Left ventricle myocardium inferior (tissue), 1 donor: ENCODE measurements around the gene RAB40C. TPM values are rescaled to one million over a fixed set of nuclear protein-coding genes. Genes with fewer than 3 reads are reported as not detected.

Source experiments
- DNase-seq: peaks from one replicate; pipeline ENCODE4 v3.0.0-alpha.2; 2020
- H3K27ac ChIP-seq: fragments of 200-600 bp; replicated peaks from 2 replicates; pipeline ENCODE4 v1.8.0; 2021
- H3K27me3 ChIP-seq: fragments of 200-600 bp; 2 replicates; pipeline ENCODE4 v1.8.0; 2021; ENCODE audit warnings: low read depth
- H3K36me3 ChIP-seq: fragments of 200-600 bp; 2 replicates; pipeline ENCODE4 v1.8.0; 2021
- H3K4me1 ChIP-seq: fragments of 200-600 bp; 2 replicates; pipeline ENCODE4 v1.8.0; 2021
- H3K4me3 ChIP-seq: fragments of 200-600 bp; 2 replicates; pipeline ENCODE4 v1.8.0; 2021; ENCODE audit warnings: mild to moderate bottlenecking, moderate library complexity
- H3K9me3 ChIP-seq: fragments of 200-600 bp; replicated peaks from 2 replicates; pipeline ENCODE4 v1.8.0; 2021
- intact Hi-C: fragments of 100-400 bp; cut with micrococcal nuclease; formaldehyde crosslinking; loops from one replicate; pipeline ENCODE4 v1.11.0; 2022
- total RNA-seq: library from RNA; stranded (reverse); fragmentation: NEBNext Ultra II Directional; extraction: Animal tissue kit (Norgen Biotek cat#: 25700); gene quantifications from one replicate; pipeline ENCODE4 v1.2.1, GENCODE V29; 2021
- TF ChIP-seq, protein P1 (sequence below): fragments of 200-600 bp; IDR thresholded peaks from 2 replicates; pipeline ENCODE4 v1.8.0; 2021; ENCODE audit warnings: antibody characterized with exemption, mild to moderate bottlenecking, borderline replicate concordance
- donor health status: DM: no; HTN: yes; CAD: no; lungs with severe emphysema.

RAB40C gene
- total RNA-seq, 1 donor from 2014 or later = 10.3 TPM

DNA sequence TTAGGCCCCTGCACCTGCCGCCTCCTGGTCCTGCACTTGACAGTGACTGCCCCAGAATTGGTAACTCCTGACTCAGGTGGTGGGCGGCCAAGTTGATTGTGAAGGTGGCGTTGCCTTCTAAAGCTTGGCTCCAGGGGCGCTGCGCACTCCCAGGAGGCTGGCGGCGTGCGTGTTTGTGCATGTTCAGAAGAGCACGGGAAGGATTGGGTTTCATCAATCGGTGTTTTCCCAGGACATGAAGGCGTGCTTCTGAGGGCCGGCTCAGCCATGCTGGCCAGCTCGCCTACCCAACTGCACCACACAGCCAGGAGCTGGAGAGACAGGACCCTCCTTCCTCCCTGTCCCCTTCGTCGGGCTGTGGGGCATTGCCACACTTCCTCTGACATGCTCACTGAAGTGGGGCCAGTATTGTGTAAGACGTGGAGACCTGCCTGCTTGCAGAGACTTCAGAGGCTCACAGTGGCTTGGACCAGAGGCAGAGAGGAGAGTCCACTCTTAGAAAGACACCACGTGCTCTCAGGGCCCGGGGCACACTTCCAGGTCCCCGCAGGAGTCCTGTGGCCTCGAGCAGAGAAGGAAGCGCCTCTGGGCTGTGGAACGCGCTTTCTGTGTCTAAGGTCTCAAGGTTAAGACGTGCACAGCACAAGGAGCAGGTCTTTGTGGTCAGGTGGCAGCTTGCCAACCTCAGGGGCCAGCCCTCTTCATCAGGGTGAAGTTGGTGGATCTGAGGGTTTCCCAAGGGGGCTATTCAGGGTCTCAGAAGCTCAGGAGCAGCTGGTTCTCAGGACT lies 2.8 kb downstream of the RAB40C start:
- no peaks in the 10 kb centered on the region for H3K9me3 ChIP-seq
- H3K27ac ChIP-seq = no peak overlapping the region
- peaks cover 53% of the 10 kb centered on the region for H3K4me1 ChIP-seq
- H3K4me3 ChIP-seq = no peak overlapping the region
- TF ChIP-seq, protein P1, sequence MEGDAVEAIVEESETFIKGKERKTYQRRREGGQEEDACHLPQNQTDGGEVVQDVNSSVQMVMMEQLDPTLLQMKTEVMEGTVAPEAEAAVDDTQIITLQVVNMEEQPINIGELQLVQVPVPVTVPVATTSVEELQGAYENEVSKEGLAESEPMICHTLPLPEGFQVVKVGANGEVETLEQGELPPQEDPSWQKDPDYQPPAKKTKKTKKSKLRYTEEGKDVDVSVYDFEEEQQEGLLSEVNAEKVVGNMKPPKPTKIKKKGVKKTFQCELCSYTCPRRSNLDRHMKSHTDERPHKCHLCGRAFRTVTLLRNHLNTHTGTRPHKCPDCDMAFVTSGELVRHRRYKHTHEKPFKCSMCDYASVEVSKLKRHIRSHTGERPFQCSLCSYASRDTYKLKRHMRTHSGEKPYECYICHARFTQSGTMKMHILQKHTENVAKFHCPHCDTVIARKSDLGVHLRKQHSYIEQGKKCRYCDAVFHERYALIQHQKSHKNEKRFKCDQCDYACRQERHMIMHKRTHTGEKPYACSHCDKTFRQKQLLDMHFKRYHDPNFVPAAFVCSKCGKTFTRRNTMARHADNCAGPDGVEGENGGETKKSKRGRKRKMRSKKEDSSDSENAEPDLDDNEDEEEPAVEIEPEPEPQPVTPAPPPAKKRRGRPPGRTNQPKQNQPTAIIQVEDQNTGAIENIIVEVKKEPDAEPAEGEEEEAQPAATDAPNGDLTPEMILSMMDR = no peak
- peaks cover 8% of the 10 kb centered on the region for H3K36me3 ChIP-seq
- intact Hi-C loops = no loop called here
- H3K27me3 ChIP-seq = no peaks in the 10 kb centered on the region
- no peak for DNase-seq

DNA sequence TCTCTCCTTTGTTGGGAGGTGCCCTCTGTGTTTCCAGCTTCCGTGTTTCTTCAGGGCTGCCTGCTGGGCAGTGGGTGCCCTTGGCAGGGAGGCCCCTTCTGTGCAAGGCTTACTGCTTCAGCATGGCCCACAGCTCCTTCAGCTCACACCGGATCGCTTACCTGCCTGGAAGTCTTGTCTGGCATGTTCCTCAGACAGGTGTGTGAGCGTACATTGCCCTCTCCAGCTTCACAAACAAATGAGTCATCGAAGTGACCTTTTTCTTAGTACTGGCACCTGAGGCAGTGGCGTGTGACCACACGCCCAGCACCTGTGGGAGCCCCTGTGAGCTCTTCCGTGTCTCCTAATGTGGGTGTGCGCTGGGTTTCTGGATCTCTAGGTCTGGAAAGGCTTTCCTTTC lies 3.5 kb downstream of the RAB40C start:
- no peak overlapping the region for H3K27ac ChIP-seq
- H3K9me3 ChIP-seq = no peaks in the 10 kb centered on the region
- H3K27me3 ChIP-seq = no peaks in the 10 kb centered on the region
- TF ChIP-seq, protein P1 = no peak
- intact Hi-C loops = no loop called here
- DNase-seq = no peak
- H3K4me3 ChIP-seq = no peak overlapping the region
- peaks cover 46% of the 10 kb centered on the region for H3K4me1 ChIP-seq
- peaks cover 8% of the 10 kb centered on the region for H3K36me3 ChIP-seq

DNA sequence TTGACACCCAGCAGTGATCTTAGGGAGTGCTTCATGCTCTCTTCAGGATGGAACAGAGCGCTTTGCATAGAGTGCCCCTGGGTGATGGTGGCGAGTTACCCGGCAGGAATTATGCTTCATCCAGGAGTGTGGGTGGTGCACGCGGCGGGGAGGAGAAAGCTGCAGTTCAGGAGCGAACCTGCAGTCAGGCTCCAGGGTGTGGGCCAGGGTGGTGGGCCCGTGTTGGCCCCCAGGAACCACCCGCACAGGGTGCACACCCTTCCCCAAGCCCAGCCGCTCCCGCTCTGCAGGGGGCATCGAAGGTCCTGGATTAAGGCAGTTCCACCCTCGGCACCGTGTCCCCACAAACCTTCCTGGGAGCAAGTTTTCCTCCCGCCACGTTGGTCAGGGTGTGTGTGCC lies 3.9 kb downstream of the RAB40C start:
- no peak overlapping the region for H3K4me3 ChIP-seq
- intact Hi-C loops = no loop called here

DNA sequence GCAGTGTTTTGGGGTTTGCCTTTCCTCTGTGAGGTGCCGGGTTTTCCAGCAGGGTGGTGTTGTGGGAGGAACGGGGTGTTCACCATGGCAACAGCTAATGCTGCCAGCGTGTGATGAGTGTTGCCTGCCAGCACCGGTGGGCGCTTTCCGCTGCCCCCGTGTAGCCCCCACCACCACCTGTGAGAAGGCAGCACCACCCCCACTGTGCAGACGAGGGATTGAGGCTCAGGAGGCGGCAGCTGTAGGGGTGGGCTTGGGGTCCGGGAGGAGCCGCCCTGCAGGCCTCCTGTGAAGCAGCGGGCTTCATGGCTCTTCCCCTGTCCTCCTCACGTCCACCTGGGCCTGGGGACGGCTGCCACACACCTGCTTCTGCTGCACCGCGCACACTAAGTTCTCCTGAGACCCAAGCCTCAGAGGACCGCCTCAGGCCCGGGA lies 5.2 kb downstream of the RAB40C start:
- intact Hi-C loops = no loop called here

More for the DNA sequence above, 3.9 kb downstream of the RAB40C start:
- TF ChIP-seq, protein P1 = no peak
- peaks cover 8% of the 10 kb centered on the region for H3K36me3 ChIP-seq
- no peak overlapping the region for H3K27ac ChIP-seq
- no peaks in the 10 kb centered on the region for H3K9me3 ChIP-seq
- H3K27me3 ChIP-seq = no peaks in the 10 kb centered on the region
- DNase-seq = no peak
- peaks cover 42% of the 10 kb centered on the region for H3K4me1 ChIP-seq

DNA sequence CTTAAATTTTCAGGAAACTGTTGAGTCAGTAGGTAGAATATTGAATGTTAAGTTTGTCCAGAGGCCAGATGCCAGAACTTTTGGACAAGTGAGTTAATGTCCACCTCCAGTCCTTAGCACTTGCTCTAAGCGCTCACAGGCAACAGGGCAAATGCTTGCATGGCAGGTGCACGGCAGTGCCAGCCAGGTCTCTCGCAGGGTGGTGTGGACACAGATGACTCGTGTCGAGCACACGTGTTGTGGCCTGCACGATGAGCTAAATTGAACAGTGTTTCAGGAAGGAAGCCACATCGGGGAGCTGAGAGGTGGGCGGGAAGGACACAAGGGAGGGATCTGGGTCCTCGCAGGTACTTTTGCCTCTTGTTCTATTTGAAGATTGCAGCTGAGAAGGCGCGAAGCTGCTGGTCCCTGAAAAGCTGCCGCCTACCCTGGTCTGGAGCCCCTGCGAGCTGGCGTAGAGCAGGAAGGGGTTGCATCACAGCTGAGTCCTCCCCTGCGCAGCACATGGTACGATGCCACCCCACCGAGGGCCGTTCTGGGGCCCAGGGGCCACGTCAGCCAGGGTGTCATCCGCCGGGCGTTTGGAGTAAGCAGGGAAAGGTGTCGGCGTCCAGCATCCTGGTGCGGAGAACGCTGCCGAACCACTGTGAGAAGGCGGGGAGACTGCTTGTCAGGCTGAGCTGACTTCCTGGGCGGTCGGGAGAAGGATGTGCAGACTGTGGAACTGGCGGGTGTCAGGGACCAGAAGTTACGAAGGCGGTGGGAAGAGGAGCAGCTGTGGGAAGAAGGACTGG lies 6.3 kb downstream of the RAB40C start:
- no peak overlapping the region for H3K4me3 ChIP-seq
- H3K27ac ChIP-seq = no peak overlapping the region
- H3K27me3 ChIP-seq = no peaks in the 10 kb centered on the region
- TF ChIP-seq, protein P1 = no peak
- peaks cover 24% of the 10 kb centered on the region for H3K4me1 ChIP-seq
- no peak for DNase-seq
- no peaks in the 10 kb centered on the region for H3K9me3 ChIP-seq
- intact Hi-C loops = no loop called here
- H3K36me3 ChIP-seq = peaks cover 8% of the 10 kb centered on the region

More for the DNA sequence above, 5.2 kb downstream of the RAB40C start:
- DNase-seq = no peak
- H3K4me3 ChIP-seq = no peak overlapping the region
- no peaks in the 10 kb centered on the region for H3K27me3 ChIP-seq
- TF ChIP-seq, protein P1 = no peak
- H3K27ac ChIP-seq = no peak overlapping the region
- peaks cover 8% of the 10 kb centered on the region for H3K36me3 ChIP-seq
- H3K9me3 ChIP-seq = no peaks in the 10 kb centered on the region
- peaks cover 34% of the 10 kb centered on the region for H3K4me1 ChIP-seq
